Progenitor cell of endocrine pancreas (in vitro differentiated cells): ENCODE data around the gene ABCA1. TPM values are rescaled to one million over a fixed set of nuclear protein-coding genes. Genes with fewer than 3 reads are reported as not detected.

ENCODE experiments used
- DNase-seq: peaks from one replicate; pipeline ENCODE4 v3.0.0; 2021; ENCODE audit warnings: low spot score; ENCODE audit not compliant: unreplicated experiment
- H3K27ac Mint-ChIP-seq: 2 replicates; pipeline ENCODE4 v1.8.0; 2021; ENCODE audit warnings: mild to moderate bottlenecking, moderate library complexity, mixed read lengths
- H3K27me3 Mint-ChIP-seq: 2 replicates; pipeline ENCODE4 v1.8.0; 2021; ENCODE audit warnings: mixed read lengths
- H3K36me3 Mint-ChIP-seq: 2 replicates; pipeline ENCODE4 v1.8.0; 2022; ENCODE audit warnings: mixed read lengths; ENCODE audit not compliant: insufficient read depth
- H3K4me1 Mint-ChIP-seq: 2 replicates; pipeline ENCODE4 v1.8.0; 2021; ENCODE audit warnings: low read depth, mixed read lengths
- H3K4me3 Mint-ChIP-seq: 2 replicates; pipeline ENCODE4 v1.8.0; 2021; ENCODE audit warnings: low read depth, mild to moderate bottlenecking, moderate library complexity, mixed read lengths
- H3K9me3 Mint-ChIP-seq: 2 replicates; pipeline ENCODE4 v1.8.0; 2021; ENCODE audit warnings: low read depth, mixed read lengths
- total RNA-seq: library from RNA; stranded (reverse); gene quantifications from 2 replicates; pipeline ENCODE4 v1.2.1, GENCODE V29; 2021
- TF ChIP-seq, protein P1 (sequence below): fragments of 200-600 bp; sonication (generic); IDR thresholded peaks from one replicate; pipeline ENCODE4 v1.5.0; 2021; ENCODE audit warnings: antibody characterized with exemption, mild to moderate bottlenecking; ENCODE audit not compliant: unreplicated experiment

ABCA1 gene
- total RNA-seq, 1 donor from 2014 or later = 41.1 TPM

DNA sequence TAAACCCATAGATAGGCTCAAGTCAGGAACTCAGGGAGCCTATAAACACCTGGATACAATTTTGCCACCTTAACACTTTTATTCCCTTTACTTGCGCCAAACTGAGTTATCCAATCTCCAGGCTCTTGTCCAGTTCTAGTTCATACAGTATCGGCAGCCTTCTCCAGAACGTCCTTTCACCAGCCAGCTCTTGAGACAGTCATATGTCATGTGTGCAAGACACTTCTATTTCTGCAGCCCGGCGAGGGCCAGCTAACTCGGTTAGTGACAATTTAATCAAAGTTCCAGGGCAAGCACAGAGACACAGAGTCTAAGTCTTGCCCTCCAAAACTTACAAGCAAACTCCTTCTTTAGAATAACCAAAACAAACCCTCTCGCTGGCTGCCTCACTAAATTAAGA is 12.9 kb downstream of the ABCA1 start:
- Mint-ChIP-seq H3K27ac (no peak overlapping the region), H3K9me3 (no peaks in the 10 kb centered on the region), H3K36me3 (peaks cover 3% of the 10 kb centered on the region), H3K27me3 (no peaks in the 10 kb centered on the region), H3K4me3 (no peak overlapping the region), H3K4me1 (peaks cover 31% of the 10 kb centered on the region)
- DNase-seq = no peak
- TF ChIP-seq, protein P1, sequence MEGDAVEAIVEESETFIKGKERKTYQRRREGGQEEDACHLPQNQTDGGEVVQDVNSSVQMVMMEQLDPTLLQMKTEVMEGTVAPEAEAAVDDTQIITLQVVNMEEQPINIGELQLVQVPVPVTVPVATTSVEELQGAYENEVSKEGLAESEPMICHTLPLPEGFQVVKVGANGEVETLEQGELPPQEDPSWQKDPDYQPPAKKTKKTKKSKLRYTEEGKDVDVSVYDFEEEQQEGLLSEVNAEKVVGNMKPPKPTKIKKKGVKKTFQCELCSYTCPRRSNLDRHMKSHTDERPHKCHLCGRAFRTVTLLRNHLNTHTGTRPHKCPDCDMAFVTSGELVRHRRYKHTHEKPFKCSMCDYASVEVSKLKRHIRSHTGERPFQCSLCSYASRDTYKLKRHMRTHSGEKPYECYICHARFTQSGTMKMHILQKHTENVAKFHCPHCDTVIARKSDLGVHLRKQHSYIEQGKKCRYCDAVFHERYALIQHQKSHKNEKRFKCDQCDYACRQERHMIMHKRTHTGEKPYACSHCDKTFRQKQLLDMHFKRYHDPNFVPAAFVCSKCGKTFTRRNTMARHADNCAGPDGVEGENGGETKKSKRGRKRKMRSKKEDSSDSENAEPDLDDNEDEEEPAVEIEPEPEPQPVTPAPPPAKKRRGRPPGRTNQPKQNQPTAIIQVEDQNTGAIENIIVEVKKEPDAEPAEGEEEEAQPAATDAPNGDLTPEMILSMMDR = no peak

DNA sequence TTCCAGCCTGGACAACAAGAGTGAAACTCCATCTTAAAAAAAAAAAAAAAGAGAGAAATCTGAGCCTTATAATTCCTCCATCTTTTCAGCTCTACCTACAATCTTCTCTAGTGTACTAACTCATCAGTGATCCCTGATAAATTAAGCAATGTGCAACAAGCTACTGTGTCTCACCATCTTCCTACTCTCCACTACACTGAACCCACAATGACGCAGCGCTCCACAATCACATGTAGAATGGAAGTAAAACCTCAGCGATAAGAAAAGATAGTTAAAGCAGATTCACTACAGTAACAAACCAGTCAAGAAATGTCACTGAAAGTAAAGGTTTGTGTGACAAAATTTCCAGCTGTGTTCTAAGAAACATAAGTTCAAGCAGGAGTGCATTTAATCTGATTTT is 13.5 kb downstream of the ABCA1 start:
- DNase-seq = no peak
- H3K36me3 Mint-ChIP-seq = peaks cover 3% of the 10 kb centered on the region
- H3K27ac Mint-ChIP-seq = no peak overlapping the region
- H3K4me3 Mint-ChIP-seq = no peak overlapping the region
- TF ChIP-seq, protein P1 = no peak
- H3K4me1 Mint-ChIP-seq = peaks cover 35% of the 10 kb centered on the region
- H3K27me3 Mint-ChIP-seq = no peaks in the 10 kb centered on the region
- no peaks in the 10 kb centered on the region for H3K9me3 Mint-ChIP-seq

DNA sequence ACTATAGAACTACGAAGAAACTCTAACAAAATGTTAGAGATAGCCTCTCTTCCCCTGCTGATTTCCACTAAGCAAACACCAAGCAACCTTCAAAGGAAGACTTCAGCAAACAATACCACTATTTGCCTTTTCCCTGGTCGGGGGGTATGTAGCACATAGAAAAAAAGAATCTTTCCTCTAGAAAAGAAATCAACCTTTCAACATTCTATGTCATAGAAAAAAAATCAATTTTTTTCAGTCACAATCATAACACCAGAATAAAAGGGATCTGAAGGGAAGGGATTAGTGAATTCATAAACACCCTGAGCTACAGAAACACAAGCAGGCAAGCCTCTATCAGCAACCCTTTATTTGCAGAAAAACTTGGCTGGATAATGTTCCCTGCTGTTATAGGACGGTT is 15.3 kb downstream of the ABCA1 start:
- no peaks in the 10 kb centered on the region for H3K9me3 Mint-ChIP-seq
- DNase-seq = no peak
- H3K27me3 Mint-ChIP-seq = no peaks in the 10 kb centered on the region
- no peak overlapping the region for H3K27ac Mint-ChIP-seq
- H3K4me1 Mint-ChIP-seq = peaks cover 39% of the 10 kb centered on the region
- H3K36me3 Mint-ChIP-seq = peaks cover 3% of the 10 kb centered on the region
- TF ChIP-seq, protein P1 = no peak
- H3K4me3 Mint-ChIP-seq = no peak overlapping the region

DNA sequence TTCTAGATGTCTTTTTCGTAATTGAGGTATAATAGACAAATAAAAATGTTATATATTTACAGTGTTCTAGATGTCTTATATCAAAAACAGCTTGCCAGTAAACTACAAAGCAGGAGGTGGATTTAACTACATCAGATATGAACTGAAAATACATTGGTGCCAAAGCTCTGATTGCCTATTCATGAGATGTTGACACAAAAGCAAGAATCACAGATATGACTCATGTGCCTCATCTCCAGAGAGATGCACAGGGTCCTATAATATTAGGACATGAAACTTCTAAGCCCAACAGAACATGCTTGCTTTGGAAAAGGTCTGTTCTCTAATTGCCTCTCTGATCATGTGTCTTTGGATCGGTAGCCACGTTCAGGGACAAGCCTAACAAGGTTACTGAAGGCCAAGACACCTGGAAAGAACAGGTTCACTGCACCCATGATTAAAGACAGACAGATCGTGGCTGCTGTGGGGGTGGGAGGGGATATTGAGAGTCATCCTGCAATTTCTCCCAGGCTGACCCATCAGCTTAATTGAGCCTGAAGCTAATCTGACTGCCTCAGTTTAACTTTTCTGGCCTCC is 16.8 kb downstream of the ABCA1 start:
- H3K4me1 Mint-ChIP-seq = peaks cover 39% of the 10 kb centered on the region
- TF ChIP-seq, protein P1 = no peak
- no peak overlapping the region for H3K4me3 Mint-ChIP-seq
- H3K27me3 Mint-ChIP-seq = no peaks in the 10 kb centered on the region
- no peaks in the 10 kb centered on the region for H3K9me3 Mint-ChIP-seq
- peaks cover 3% of the 10 kb centered on the region for H3K36me3 Mint-ChIP-seq
- H3K27ac Mint-ChIP-seq = no peak overlapping the region
- no peak for DNase-seq

DNA sequence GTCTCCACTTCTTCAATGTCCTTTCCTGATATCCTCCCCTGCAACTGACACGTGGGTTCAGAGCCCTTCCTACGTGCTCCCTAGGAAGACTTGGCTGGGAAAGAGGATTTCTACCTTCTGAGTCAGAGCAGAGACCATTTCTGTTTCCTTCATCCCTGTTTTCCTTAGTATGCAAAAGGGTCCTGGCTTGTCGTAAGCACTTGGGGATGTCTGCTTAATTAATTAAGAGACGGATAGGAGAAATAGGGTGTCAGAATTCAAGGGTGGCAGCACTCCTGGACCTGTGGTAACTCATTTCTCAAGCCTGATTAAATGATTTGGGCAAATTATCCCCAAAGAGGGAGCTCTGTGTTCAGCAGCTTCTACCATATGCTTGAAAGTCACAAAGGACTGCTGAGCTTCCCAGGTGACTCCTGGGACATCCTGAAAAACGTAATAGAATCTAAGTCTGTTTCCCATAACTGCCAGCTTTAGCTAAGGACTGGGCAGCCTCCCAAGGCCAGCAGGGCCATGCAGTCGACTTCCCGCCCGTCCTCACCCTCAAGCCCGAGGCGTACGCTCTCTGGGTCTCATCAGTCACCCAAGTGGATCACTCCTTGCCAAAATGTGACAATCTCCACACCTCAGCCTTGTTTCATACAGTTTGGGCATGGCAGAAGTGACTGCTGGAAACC is 20.5 kb downstream of the ABCA1 start:
- TF ChIP-seq, protein P1 = no peak
- Mint-ChIP-seq H3K4me3 (no peak overlapping the region), H3K27ac (no peak overlapping the region), H3K36me3 (no peaks in the 10 kb centered on the region), H3K4me1 (peaks cover 44% of the 10 kb centered on the region), H3K9me3 (no peaks in the 10 kb centered on the region), H3K27me3 (no peaks in the 10 kb centered on the region)
- no peak for DNase-seq
